ENCODE data around the gene RPS6KA2. TPM values are rescaled to one million over a fixed set of nuclear protein-coding genes. Genes with fewer than 3 reads are reported as not detected.
"Not testable (repeated sequence)": the region's sequence is repeated elsewhere in the genome, so short reads cannot be mapped to it uniquely, and the experiment has no call there.

RPS6KA2 gene
- total RNA-seq, 4 donors from 2014 or later, result 22.7 to 55.9 (median 40.6) TPM

DNA sequence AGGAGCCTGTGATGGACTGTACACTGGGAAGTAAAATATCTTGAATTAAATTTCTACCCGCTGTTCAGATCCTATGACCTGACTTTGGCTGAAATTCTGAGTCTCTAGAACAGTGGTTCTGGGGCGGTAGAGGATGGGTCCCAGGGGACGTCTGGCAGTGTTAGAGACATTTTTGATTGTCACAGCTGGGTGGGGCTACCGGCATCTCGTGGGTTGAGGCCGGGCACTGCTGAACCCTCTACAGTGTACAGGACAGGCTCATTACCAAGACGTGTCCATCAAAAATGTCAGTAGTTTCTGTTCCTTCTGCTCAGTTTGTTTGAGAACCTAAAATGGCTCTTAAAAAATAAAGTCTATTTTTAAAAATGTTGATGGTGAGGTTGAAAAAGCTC lies 11.5 kb upstream of the RPS6KA2 start:
- DNase-seq (ENCODE audit: low spot score in 2 of 2), result peak in 1 of 2 donors; percentile 75
- intact Hi-C loops (cut with DNase I; ENCODE audit: low total_unique reads), result loop anchor here (10.0 kb wide), 1 partner anchor 1386 kb away; no protein-coding TSS in a partner anchor
- no peak overlapping the region for H3K4me3 ChIP-seq (ENCODE audit: low read depth, poor library complexity, severe bottlenecking)
- 74 to 79% methylated on average over 7 of the region's 7 CpGs for WGBS, 2 donors
- TF ChIP-seq POLR2A (IDR thresholded peaks at IDR 0.05), result no peak
- TF ChIP-seq, protein P1, sequence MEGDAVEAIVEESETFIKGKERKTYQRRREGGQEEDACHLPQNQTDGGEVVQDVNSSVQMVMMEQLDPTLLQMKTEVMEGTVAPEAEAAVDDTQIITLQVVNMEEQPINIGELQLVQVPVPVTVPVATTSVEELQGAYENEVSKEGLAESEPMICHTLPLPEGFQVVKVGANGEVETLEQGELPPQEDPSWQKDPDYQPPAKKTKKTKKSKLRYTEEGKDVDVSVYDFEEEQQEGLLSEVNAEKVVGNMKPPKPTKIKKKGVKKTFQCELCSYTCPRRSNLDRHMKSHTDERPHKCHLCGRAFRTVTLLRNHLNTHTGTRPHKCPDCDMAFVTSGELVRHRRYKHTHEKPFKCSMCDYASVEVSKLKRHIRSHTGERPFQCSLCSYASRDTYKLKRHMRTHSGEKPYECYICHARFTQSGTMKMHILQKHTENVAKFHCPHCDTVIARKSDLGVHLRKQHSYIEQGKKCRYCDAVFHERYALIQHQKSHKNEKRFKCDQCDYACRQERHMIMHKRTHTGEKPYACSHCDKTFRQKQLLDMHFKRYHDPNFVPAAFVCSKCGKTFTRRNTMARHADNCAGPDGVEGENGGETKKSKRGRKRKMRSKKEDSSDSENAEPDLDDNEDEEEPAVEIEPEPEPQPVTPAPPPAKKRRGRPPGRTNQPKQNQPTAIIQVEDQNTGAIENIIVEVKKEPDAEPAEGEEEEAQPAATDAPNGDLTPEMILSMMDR (IDR thresholded peaks at IDR 0.05), result no peak

DNA sequence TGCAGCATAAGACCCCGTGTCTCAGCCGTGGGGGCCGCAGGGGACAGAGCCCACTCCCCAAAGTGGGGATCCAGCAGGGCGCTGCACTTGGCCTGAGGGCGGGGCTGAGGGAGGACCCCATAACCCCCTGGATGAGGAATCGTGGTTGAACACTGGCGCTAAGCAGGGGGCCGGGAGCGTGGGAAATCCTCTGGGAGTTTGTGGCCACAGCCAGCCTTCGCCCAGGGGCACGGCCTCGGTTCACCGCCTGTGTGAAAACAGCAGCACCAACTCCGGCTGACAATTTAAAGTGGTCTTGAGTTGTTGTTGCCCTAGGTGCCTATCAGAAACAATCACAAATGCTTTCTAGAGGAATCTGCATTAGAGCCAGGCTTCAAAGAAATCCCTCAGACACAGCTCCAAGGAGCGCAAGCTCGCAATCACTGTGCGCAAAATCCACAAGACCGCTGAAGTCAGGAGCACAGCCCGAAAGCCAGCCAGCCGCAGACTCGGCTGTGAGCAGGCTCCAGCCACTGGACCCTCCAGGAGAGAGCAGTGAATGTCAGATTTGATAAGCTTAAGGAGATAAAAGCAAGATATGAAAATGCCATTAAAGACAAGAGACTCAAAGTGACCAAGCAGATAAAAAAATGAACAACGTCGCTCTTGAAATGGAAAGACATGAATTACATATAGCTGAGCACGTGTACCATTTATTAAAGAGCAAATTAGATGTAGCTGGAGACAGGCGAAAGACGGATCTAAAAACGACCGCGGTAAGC lies 10.9 kb upstream of the RPS6KA2 start:
- 89 to 93% methylated on average over 29 of the region's 29 CpGs for WGBS, 2 donors
- H3K4me3 ChIP-seq (ENCODE audit: low read depth, poor library complexity, severe bottlenecking), result no peak overlapping the region
- TF ChIP-seq, protein P1 (IDR thresholded peaks at IDR 0.05), result no peak
- TF ChIP-seq POLR2A (IDR thresholded peaks at IDR 0.05), result no peak
- DNase-seq (ENCODE audit: low spot score in 2 of 2), result peak in 1 of 2 donors; percentile 70
- intact Hi-C loops (cut with DNase I; ENCODE audit: low total_unique reads), result loop anchor here (10.0 kb wide), 1 partner anchor 1387 kb away; no protein-coding TSS in a partner anchor

DNA sequence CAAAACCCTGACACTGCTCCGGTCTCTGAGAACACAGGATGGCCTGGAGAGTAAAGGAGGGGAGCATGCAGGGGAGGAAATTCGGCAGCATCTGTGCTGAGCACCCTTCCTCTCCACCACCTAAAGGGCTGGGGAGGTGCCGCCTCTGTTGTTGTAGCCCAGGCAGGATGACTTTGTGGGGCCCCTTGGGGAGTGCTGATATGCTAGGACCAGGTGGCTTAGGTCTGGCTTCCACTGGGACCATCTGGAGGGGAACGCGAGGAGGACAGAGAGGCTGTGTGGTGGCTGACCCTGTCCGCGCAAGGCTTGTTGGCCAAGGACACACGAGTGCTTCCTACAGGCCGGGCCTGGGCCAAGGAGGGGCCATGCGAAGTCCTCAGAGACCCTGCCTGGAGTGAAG lies 9.9 kb upstream of the RPS6KA2 start:
- intact Hi-C loops (cut with DNase I; ENCODE audit: low total_unique reads), result loop anchor here (10.0 kb wide), 1 partner anchor 1388 kb away; no protein-coding TSS in a partner anchor
- peak in 1 of 2 donors; percentile 82 for DNase-seq (ENCODE audit: low spot score in 2 of 2)
- WGBS, 2 donors, result 70 to 74% methylated on average over 8 to 10 of the region's 10 CpGs
- TF ChIP-seq POLR2A (IDR thresholded peaks at IDR 0.05), result no peak
- no peak overlapping the region for H3K4me3 ChIP-seq (ENCODE audit: low read depth, poor library complexity, severe bottlenecking)

DNA sequence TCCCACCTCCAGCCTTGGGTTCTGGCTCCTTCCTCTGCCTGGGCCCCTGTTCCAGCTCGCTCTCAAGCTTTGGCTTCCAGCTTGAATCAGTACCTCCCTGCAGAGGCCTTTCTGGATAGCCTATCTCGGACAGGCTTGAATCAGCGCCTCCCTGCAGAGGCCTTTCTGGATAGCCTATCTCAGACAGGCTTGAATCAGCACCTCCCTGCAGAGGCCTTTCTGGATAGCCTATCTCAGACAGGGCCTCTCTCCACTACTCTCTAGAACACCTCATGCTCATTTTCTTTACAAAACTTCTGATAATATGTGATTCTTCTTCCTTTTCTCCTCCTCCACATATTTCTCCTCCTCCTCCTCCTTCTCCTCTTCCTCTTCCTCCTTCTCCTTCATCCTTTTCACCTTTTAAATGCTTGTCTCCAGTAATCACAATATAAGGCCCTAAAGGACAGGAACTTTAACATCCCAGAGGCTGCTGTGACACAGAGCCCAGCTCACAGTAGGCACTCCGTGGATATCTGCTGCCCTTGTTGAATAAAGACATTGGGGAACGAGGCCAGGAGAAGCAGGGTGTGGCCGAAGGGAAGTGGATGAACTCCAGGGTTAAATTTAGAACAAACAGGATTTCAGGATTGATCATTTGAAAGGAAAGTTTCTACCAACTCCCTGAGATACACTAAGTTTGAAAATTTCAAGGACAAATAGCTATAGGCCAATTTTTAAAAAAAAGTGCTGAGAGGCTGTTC lies 9.3 kb upstream of the RPS6KA2 start:
- intact Hi-C loops (cut with DNase I; ENCODE audit: low total_unique reads), result loop anchor here (10.0 kb wide), 1 partner anchor 1388 kb away; no protein-coding TSS in a partner anchor
- WGBS, 2 donors, result 33 to 40% methylated on average over 6 of the region's 6 CpGs
- no peak overlapping the region for H3K4me3 ChIP-seq (ENCODE audit: low read depth, poor library complexity, severe bottlenecking)
- TF ChIP-seq, protein P1 (IDR thresholded peaks at IDR 0.05), result no peak
- TF ChIP-seq POLR2A (IDR thresholded peaks at IDR 0.05), result no peak
- DNase-seq (ENCODE audit: low spot score in 2 of 2), result peak in 1 of 2 donors; percentile 82

DNA sequence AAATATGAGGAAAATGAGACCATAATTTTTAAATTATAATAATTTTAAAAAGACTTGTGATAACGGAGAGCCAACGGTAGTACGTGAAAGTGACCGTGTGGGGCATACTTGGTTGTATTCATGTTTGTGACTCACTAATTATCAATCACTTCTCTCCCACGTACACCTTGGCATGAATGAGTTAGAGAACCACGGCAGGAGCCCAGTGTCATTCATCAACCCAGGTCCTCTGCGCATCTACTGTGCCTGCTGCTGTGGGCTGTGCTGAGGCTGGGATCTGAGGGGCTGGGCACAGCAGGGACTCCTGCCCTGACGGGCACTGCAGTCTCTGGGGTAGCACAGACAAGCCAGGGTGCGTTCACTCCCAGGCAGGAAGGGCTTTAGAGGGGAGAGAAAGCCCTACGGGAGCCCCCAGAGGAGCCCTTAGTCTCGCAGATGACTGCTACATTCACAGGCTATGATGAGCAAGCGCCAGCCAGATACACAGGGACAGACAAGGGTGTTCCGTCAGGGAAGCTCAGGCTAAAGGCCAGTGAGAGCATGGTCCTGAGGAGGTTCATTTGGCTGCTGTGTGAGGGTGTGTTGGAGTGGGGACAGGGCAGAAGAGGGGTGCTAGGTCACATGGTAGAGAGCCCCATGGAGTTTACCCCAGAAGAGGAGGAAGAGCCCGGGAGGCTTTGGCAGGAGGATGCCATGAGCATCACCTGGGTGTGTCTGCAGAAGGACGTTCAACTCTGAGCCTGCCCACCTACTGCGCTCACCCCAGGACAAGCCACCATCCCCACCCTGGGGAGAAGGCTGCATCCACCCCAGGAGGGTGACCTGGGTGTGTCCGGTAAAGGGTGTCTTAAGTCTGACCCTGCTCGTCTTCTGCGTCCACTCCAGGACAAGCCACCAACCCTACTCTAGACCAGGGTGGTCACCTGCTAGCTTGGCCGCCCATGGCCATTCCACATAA lies 8.2 kb upstream of the RPS6KA2 start:
- WGBS, 2 donors, result 92 to 94% methylated on average over 20 of the region's 20 CpGs
- TF ChIP-seq, protein P1 (IDR thresholded peaks at IDR 0.05), result no peak
- no peak for TF ChIP-seq POLR2A (IDR thresholded peaks at IDR 0.05)
- intact Hi-C loops (cut with DNase I; ENCODE audit: low total_unique reads), result loop anchor here (10.0 kb wide), 1 partner anchor 1390 kb away; no protein-coding TSS in a partner anchor
- peak in 1 of 2 donors; percentile 71 for DNase-seq (ENCODE audit: low spot score in 2 of 2)
- H3K4me3 ChIP-seq (ENCODE audit: low read depth, poor library complexity, severe bottlenecking), result no peak overlapping the region

DNA sequence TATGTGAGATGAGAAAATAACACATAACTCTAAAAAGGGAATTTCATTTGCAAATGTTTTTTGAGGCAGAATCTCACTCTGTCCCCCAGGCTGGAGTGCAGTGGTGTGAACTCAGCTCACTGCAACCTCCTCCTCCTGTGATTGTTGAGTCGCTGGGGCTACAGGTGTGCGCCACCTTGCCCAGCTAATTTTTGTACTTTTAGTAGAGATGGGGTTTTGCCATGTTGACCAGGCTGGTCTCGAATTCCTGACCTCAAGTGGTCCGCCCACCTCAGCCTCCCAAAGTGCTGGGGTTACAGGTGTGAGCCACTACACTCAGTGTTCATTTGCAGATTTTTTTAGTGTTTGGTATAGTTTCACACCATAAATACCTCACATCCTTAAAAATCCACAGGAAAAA lies 7.5 kb upstream of the RPS6KA2 start:
- peak in 1 of 2 donors; percentile 58 for DNase-seq (ENCODE audit: low spot score in 2 of 2)
- WGBS, 2 donors, result 93 to 94% methylated on average over 4 of the region's 4 CpGs
- H3K4me3 ChIP-seq (ENCODE audit: low read depth, poor library complexity, severe bottlenecking), result not testable (repeated sequence)
- intact Hi-C loops (cut with DNase I; ENCODE audit: low total_unique reads), result loop anchor here (10.0 kb wide), 1 partner anchor 1390 kb away; no protein-coding TSS in a partner anchor
